Stimulated activated CD8-positive, alpha-beta memory T cell treated with anti-CD3 and anti-CD28 coated beads, Interleukin-15, amount 100 ng/mL, for 48 hours (primary cell): ENCODE results near the gene SPEM2.

ENCODE experiments used
- DNase-seq, 2 donors: peaks; one replicate each; pipeline ENCODE4 v3.0.0-alpha.2; 2020; ENCODE audit warnings: low read depth in 2 of 2

The SPEM2 gene

DNA sequence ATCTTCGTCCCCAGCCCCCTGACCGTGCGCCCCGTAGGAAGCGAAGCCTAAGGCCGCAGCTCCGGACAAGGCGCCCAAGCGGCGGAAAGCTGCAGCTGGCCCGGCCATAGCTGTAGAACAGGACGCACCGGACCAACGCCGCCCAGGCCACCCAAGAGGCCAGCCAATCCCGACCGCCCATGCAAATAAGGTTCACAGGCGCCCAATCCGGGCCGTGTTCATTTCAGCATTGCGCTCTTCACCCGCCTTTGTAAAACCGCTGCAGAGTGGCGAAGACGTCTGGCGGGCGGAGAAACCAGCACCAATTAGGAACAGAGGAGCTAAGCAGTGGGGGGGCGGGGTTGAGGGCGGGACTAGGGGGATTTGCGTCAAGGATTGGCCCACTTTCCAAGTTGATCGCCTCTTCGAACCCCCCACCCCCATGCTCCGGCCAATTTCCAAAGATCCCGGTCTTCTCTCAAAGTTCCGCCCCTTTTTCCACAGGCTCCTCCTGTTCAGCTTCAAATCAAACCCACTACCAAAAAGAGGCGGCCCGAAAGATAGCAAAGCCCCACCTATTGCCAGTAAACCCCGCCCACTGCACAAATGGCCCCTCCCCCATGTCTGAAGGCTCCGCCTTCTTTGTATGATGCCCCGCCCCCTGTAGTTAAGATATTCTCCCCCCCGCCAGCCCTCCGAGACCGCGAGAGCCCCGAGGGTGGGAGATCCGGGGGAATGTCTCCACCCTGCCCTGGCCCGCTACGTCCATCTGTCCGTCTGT lies 21.3 kb upstream of the SPEM2 start, which contains the start of gene TMEM256:
TMEM256 (minus strand) TSS at position 121 of the 760 bp plus-strand sequence; CDS start at position 108, 13 bp downstream.
- DNase-seq = peak; percentile 93 to 96

DNA sequence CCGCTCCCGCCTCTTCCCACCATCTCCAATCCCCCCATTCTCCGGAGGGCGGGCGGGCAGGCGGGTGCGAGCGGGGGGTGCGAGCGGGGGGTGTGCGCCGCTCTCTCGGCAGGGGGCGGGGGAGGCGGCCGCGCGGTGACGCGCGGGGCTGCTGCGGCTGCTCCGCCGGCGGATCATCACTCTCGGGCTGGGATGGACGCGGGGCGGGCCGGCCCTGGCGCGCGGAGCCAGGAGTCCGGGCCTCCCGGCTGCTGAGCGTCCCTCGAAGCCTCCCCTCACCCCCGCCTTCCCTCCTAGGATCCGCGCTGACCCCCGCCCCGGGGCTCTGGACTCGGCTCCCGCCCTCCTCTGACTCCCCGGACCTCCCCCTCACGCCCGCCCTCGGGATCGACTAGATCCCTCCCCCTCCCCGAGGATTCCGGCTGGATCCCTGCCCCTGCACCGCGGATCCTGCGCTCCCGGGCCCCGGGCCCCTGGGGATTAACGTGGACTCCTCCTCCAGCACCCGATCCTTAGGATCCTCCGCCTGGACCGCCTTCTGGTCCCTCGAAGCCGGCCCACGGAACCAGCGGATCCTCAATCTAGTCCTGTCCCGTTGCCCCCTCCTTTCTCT lies 20.6 kb upstream of the SPEM2 start:
- DNase-seq = peak; percentile 45 to 58

DNA sequence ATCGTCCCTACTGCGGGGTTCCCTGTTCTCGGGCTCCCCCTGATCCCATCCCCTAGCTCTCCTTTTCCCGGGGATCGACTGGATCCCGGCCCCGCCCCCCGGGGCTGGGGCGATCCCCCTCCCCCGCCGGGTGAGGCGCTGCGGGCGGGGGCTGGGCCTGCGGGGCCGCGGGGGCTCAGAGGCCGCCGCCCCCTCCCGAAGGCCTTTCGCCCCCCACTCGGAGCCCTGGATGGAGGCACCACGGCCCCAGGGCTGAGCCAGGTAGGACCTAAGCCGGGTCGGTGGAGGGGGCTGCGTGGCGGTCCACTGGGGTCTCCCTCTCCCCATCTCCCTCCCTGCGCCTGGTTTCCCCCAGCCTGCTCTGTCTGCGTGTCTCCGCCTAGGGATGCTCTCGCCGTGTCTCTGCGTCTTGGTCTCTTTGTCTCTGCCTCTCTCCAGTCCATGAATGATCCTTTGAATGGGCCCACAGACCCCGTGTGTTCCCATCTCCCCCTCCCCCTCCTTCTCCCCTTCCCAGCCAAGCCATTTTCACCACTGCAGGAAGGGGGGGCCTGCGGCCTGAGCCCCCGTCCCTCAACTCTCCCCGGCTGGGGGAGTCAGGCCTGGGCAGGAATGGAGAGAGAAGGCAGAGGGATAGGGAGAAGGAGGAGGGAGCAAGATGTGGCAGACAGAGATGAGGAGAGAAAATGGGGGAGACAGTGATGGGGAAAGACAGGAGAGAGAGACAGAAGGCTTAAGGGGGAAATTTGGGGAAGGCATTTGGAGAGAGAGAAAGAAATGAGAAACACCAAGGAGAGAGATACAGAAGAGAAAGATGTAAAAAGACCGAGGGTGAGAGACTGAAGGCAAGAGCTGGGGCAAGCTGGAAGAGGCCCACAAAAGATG lies 19.8 kb upstream of the SPEM2 start:
- DNase-seq = no peak

GRCh38 chr17:7406235-7406825 lies 19.1 kb upstream of the SPEM2 start:
- DNase-seq = no peak

DNA sequence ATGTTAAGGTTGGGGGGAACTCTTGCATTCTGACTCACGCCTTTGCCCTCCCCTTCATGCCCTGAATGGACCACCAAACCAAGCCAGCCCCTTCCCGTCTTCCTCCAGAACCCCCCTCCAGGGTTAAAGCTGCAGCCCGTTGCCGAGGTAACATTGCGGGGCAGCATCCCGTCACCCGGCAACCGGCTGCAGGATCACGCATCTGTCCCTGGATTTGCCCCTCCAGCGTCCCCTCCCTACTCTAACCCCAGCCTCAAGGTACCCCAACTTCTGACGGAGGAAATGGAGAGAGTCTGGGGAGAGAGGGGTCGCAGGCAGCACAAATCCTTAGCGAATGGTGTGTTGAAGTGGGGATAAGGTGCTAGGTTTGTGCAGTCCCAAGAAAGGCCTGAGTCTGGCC lies 18.3 kb upstream of the SPEM2 start:
- DNase-seq = no peak

GRCh38 chr17:7407485-7408251 lies 17.7 kb upstream of the SPEM2 start, which contains the start of gene NLGN2:
Gene NLGN2, plus strand, starts transcription at chr17:7407845. Its CDS starts 411 bp downstream, at chr17:7408256.
- DNase-seq = no peak

DNA sequence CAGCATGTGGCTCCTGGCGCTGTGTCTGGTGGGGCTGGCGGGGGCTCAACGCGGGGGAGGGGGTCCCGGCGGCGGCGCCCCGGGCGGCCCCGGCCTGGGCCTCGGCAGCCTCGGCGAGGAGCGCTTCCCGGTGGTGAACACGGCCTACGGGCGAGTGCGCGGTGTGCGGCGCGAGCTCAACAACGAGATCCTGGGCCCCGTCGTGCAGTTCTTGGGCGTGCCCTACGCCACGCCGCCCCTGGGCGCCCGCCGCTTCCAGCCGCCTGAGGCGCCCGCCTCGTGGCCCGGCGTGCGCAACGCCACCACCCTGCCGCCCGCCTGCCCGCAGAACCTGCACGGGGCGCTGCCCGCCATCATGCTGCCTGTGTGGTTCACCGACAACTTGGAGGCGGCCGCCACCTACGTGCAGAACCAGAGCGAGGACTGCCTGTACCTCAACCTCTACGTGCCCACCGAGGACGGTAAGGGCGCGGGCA lies 17.1 kb upstream of the SPEM2 start:
- no peak for DNase-seq

DNA sequence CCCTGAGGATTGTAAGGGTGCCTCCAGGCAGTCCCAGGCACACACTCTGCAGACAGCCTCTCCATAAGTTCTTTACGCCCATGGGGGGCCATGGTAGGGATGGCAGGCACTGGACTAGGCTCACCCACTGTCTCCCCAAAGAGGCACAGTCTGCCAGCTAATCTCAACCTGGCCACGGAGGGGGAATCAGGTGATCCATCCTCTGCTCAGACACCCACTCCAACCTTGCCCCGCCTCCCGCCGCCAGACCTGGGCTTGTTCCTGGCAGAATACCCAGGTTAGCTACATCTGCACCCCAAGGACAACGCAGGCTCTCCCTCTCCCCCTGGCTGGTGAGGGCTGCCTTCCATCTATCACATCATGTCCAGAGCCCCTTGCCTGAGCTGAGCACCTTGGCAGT lies 16.6 kb upstream of the SPEM2 start:
- no peak for DNase-seq

- DNase-seq = no peak
Observed at GRCh38 chr17:7409716-7410115, 15.7 kb upstream of the SPEM2 start.

- DNase-seq = no peak
Observed at GRCh38 chr17:7410634-7411426, 14.6 kb upstream of the SPEM2 start.

DNA sequence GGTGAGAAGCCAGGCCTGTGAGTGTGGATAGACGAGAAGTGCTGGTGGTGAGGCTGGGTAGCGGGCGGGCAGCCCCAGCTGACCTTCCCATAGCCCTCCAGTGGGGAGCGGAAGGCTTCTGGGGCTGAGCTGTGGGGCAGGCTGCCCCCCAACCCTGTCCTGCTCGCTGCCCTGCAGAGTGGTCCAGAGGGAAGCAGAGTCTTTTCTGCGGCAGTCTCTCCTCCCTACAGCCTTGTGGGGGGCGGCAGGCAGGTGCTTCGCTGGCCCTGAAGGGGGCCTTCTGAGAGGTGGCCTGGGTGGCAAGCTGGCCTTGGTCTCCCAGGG lies 14.0 kb upstream of the SPEM2 start:
- no peak for DNase-seq

DNA sequence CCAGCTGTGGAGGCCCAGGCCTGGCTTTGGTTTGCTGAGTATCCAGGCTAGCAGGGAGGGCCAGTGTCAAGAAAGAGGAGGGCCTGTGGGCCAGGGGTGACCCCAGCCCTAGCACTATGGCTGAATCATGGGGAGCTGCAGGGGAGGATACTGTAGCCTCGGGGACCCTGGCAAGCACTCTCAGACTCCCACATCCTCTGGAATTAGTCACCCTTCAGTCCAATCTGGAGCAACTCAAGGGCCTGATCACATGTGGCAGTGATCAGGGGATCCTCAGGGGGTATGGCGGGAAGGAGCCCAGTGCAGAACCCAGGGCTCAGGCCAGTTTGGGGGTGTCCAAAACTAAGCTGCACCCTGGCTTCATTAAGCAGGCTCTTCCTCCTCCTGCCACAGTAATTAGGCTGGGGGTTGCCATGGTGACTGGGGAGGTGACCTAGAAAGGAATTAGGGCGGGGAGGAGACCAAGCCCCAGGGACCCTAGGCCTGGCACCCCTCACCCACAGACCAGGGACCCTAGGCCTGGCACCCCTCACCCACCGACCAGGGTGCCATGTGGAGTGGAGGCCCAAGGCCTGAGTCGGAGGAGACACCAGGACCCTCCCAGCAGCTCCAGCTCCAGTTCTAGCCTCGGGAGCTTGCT lies 11.9 kb upstream of the SPEM2 start:
- no peak for DNase-seq

DNA sequence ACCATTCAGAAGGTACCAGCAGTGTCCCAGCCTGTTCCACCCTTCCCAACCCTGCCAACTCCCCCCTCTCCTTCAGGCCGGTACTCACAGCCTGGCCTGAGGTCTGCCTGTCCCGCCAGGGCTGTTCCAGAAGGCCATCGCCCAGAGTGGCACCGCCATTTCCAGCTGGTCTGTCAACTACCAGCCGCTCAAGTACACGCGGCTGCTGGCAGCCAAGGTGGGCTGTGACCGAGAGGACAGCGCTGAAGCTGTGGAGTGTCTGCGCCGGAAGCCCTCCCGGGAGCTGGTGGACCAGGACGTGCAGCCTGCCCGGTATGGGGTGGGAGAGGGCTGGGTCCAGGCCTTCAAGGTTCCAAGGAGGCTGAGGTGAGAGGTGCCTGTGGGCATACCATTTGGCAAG lies 10.6 kb upstream of the SPEM2 start:
- no peak for DNase-seq

GRCh38 chr17:7415784-7416183 lies 9.6 kb upstream of the SPEM2 start:
- no peak for DNase-seq

- no peak for DNase-seq
Observed at GRCh38 chr17:7416323-7416722, 9.1 kb upstream of the SPEM2 start.

GRCh38 chr17:7417056-7417655 lies 8.3 kb upstream of the SPEM2 start:
- no peak for DNase-seq

- DNase-seq = no peak
Observed at GRCh38 chr17:7418472-7419152, 6.8 kb upstream of the SPEM2 start.

GRCh38 chr17:7419819-7420610 lies 5.4 kb upstream of the SPEM2 start, which contains the start of gene SPEM1:
Gene SPEM1, plus strand, starts transcription at chr17:7420324. Its CDS starts 61 bp downstream, at chr17:7420385.
- no peak for DNase-seq
